NCI-H774 (cell line): Measurements from ENCODE around the gene STRIP1.

Experiments used
- DNase-seq: peaks from one replicate; lab custom pipeline; 2025; lab: John Stamatoyannopoulos, UW

STRIP1 gene

GRCh38 chr1:110034451-110035235 lies at the start of gene STRIP1:
STRIP1 (plus strand) TSS chr1:110034624; CDS start chr1:110034638, 14 bp downstream.
- peak; percentile 90 for DNase-seq

GRCh38 chr1:109985247-109986053 lies 49.0 kb upstream of the STRIP1 start:
- DNase-seq = no peak

- no peak for DNase-seq
Observed at GRCh38 chr1:109986054-109986444, 48.4 kb upstream of the STRIP1 start.

- DNase-seq = no peak
Observed at GRCh38 chr1:109988349-109988914, 46.0 kb upstream of the STRIP1 start.

DNA sequence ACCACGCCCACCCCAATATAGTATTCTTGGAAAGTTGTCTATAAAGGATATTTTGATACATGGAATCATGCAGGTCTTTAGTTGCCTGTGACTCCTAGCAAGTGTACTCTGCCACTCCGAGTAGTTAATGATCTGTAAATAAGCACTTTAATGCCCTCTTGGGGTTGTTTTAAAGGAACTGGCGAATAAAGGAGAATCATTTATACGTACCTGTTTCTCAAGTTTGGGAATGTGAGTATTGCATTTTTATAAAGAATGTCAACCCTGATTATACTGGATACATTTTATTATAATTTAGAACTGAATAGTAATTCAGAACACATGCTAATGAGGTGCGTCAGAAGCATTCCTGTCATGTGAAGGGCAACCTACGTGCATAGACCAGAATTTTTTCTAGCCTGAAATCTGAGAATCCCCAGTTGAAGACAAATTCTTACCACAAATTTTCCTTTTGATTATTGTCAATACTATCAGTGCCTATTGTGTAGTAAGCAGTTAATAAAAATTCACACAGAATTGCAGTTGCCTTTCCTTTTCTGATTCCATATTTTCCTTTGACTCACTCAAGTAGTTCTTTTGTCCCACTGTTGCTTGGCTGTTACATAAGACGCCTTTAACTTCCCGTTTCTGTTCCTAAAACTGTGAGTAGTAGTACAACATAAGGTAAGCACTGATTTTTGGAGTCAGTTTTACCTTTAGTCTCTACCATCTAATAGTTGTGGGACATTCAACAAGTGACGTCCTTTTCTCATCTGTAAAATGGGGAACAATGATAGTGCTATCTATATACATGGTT lies 44.7 kb upstream of the STRIP1 start:
- DNase-seq = no peak

DNA sequence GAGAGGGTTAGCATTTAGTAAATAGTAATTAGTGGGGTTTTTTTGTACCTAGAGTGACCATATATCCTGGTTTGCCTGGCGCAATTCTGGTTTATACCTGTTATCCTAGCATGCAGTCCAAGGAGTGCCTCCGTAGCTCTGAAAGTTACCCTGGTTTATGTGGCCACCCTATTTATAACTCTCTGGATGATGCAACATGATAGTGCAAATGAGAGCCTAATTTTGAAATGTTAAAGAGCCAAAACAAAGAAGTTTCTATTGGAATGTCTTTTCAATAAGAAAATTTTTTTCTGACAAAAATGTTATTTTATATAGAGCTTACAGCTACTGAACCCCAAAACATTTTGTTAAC lies 44.1 kb upstream of the STRIP1 start:
- no peak for DNase-seq

DNA sequence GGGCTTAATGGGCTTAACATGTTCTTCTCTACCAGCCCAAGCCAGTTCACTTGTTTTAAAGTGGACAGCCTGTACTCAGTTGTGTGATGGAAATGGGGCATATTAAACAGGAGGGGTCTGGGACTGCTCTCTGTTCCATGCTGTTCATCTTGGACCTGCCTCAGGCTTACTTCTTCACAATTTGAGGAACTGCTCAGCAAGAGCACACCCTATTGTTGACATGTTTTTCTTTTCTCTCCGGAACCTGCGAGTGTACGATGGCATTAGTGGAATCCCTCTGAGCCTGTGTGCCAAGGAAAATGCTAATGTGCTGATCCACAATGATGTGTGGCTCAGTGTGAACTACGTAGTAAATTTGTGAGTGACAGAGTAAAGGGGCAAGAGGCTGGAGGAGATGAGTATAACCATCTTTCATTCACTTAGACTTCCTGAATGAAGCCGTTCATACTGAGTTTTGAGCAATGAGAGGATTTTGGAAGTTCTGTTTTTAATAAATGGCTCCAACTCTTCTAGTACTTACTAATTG lies 43.0 kb upstream of the STRIP1 start:
- DNase-seq = no peak

- no peak for DNase-seq
Observed at GRCh38 chr1:109993885-109994284, 40.5 kb upstream of the STRIP1 start.

DNA sequence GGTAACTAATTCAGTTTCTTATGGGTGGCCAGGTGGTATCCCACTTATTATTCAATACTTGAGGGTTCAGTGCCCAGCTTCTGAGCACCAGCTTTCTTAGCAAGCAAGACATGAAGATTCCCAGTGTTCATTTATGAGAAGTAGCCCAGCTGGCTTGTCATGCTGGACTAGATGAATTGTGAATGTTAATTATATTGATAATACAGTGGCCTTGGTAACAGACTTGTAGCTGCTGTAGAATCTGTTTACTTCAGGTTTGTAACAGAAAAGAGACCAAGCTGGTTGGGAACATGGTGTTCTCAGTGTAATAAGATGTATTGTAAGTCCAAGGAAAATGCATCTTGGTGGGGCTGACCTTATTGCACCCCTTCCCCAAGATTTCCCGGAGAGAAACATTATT lies 39.8 kb upstream of the STRIP1 start:
- peak; percentile 16 for DNase-seq

- no peak for DNase-seq
Observed at GRCh38 chr1:109995536-109995935, 38.9 kb upstream of the STRIP1 start.

DNA sequence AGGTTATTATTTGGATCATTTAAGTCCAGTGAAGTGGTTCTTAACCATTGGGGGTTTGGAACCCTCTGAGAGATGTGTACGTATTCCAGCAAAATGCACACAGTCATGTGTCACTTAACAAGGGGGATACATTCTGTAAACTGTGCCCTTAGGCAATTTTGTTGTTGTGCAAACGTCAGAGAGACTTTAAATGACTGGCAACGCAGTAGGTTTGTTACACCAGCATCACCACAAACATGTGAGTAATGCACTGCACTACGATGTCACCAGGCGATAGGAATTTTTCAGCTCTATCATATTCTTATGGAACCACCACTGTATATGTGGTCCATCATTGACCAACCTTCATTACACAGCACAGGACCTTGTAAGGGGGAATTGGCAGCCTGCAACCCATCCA lies 37.9 kb upstream of the STRIP1 start:
- DNase-seq = no peak

DNA sequence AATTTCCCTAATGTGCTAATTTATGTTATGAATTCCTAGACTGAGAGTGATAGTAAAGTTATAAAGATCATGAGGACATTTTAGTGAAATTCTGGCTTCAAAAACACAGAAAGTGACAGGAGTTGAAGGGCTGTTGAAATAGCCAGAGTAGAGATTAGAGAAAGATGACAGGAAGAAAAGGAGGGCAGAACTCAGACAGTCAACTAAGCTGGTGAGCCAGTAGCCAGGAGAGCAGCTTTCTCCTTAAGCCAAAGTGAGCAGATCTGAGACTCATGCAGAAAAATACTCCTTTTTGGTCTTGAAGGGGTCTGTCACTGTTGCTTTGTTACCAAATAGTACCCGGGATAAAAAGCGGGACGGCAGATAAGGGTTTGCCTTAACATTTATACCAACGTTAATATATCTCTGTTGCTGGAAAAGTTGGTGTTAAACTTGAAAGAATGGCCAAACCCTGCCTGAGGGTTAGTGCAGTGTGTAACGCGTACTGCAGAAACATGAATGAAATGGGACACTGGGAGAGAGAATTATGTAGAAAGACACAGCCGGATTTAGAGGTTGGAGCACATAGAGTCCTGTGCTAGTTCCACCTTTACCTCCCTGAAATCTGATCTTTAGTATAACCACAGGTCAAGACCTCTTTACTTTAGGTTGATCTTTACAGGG lies 37.1 kb upstream of the STRIP1 start:
- DNase-seq = no peak

DNA sequence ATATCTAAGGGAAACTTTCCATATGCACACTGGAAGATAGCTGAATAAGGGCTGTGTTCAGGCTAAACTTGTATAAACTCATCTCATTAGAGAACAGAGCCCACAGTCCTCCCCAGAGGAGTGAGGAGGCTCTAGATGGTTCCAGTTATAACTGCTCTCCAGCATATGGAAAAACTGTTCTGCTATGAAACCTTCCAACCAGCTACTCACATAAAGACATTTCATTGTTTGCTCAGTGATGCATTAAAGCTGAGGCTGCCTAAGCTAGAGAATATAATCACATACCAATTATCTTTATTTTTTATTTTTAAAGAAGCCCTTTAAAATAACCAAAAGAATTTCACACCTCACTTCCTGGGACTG lies 36.6 kb upstream of the STRIP1 start:
- DNase-seq = no peak

GRCh38 chr1:110002695-110003094 lies 31.7 kb upstream of the STRIP1 start:
- no peak for DNase-seq

DNA sequence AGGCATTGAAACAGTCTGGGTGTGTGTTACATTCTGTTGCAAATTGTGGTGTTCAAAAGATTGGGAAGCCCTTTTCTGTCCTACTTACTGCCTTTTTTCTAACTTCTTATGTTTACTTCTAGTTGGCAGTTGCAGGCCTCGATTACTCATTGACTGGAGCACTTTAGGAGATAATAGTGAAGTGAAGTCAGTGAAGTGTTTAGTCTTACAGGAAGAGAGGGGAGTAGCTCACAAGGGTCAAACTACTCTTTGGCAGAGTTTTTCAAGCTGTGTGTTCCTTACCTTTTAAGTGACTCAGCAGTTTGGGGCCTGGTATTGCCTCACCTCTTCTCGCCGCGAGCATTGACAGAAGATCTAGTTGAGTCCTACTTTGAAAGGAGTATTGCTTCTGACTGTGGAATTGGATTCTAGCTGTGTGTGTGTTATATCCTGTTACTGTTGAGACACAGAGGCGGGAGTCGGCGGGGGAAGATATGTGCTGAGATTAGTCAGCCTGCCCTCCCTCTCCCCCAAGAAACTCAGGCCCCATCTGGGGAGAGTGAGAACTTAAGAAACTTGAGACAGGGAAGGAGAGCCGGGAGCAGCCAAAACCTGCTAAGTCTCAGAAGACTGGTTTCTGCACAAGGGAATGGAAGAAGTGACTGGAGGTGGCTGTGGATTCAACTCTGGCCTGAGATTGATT lies 30.5 kb upstream of the STRIP1 start:
- no peak for DNase-seq

DNA sequence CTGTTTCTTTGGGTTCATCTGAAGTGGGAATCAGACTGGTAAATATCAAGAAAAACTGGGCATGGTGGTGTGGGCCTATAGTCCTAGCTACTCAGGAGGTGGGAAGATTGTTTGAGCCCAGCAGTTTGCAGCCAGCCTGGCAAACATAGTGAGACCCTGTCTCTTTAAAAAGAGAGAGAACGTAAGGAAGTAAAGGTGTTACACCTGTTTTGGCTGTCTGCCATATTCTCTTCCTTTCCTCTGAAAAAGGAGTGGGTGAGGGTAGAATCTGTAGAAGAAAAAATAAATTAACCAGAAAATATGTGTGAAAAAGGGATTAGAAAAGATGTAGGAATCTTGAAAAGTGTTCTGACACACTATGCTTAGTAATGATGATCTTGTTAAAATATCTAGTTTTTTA lies 29.8 kb upstream of the STRIP1 start:
- no peak for DNase-seq

- no peak for DNase-seq
Observed at GRCh38 chr1:110005971-110006370, 28.5 kb upstream of the STRIP1 start.

DNA sequence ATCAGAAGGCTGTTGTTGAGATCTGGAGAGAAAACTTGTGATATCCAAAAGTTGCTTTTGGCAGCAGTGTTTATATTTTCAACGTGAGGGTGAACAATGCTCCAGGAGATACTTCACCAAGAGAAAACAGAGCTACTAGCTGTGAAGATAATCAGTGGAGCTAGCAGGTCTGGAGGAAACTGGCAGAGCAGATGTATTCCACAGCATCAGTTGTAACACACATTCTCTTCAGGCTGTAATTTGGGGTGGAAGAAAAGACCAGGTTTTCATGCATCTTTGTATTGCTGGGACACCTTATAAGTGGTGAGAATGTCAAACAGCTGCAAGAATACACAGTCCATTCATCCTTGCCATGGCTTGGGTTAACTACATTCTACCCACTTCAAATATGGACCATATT lies 27.9 kb upstream of the STRIP1 start:
- no peak for DNase-seq

- no peak for DNase-seq
Observed at GRCh38 chr1:110007046-110007830, 27.2 kb upstream of the STRIP1 start.

GRCh38 chr1:110008971-110009565 lies 25.4 kb upstream of the STRIP1 start:
- DNase-seq = no peak
